ENCODE measurements around the gene PPFIA4.

Gene PPFIA4

GRCh38 chr1:203081465-203082230 lies 55.4 kb downstream of the PPFIA4 start:
- no peak for DNase-seq (ENCODE audit: low read depth in 3 of 3, low spot score in 1 of 3)

GRCh38 chr1:203082231-203082505 lies 55.9 kb downstream of the PPFIA4 start:
- no peak for DNase-seq (ENCODE audit: low read depth in 3 of 3, low spot score in 1 of 3)

- no peak for DNase-seq (ENCODE audit: low read depth in 3 of 3, low spot score in 1 of 3)
Measured at GRCh38 chr1:203082571-203083462, 56.5 kb downstream of the PPFIA4 start.

GRCh38 chr1:203083463-203083921 lies 57.2 kb downstream of the PPFIA4 start:
- no peak for DNase-seq (ENCODE audit: low read depth in 3 of 3, low spot score in 1 of 3)

GRCh38 chr1:203084588-203085527 lies 58.6 kb downstream of the PPFIA4 start:
- DNase-seq (ENCODE audit: low read depth in 3 of 3, low spot score in 1 of 3) = no peak

GRCh38 chr1:203085528-203086406 lies 59.5 kb downstream of the PPFIA4 start, which contains the start of gene MYOG:
Gene MYOG, minus strand, starts transcription at chr1:203086012. Its CDS starts 51 bp downstream, at chr1:203085961.
- no peak for DNase-seq (ENCODE audit: low read depth in 3 of 3, low spot score in 1 of 3)

GRCh38 chr1:203086992-203087763 lies 60.9 kb downstream of the PPFIA4 start:
- DNase-seq (ENCODE audit: low read depth in 3 of 3, low spot score in 1 of 3) = no peak

- no peak for DNase-seq (ENCODE audit: low read depth in 3 of 3, low spot score in 1 of 3)
Measured at GRCh38 chr1:203088441-203088840, 62.1 kb downstream of the PPFIA4 start.

- DNase-seq (ENCODE audit: low read depth in 3 of 3, low spot score in 1 of 3) = no peak
Measured at GRCh38 chr1:203089001-203089650, 62.8 kb downstream of the PPFIA4 start.

GRCh38 chr1:203089651-203090045 lies 63.4 kb downstream of the PPFIA4 start:
- no peak for DNase-seq (ENCODE audit: low read depth in 3 of 3, low spot score in 1 of 3)

- no peak for DNase-seq (ENCODE audit: low read depth in 3 of 3, low spot score in 1 of 3)
Measured at GRCh38 chr1:203090421-203091198, 64.3 kb downstream of the PPFIA4 start.

GRCh38 chr1:203091199-203091477 lies 64.8 kb downstream of the PPFIA4 start:
- DNase-seq (ENCODE audit: low read depth in 3 of 3, low spot score in 1 of 3) = no peak

- no peak for DNase-seq (ENCODE audit: low read depth in 3 of 3, low spot score in 1 of 3)
Measured at GRCh38 chr1:203091761-203092330, 65.6 kb downstream of the PPFIA4 start.

- no peak for DNase-seq (ENCODE audit: low read depth in 3 of 3, low spot score in 1 of 3)
Measured at GRCh38 chr1:203093754-203094410, 67.6 kb downstream of the PPFIA4 start.

- no peak for DNase-seq (ENCODE audit: low read depth in 3 of 3, low spot score in 1 of 3)
Measured at GRCh38 chr1:203095061-203095690, 68.9 kb downstream of the PPFIA4 start.

- DNase-seq (ENCODE audit: low read depth in 3 of 3, low spot score in 1 of 3) = no peak
Measured at GRCh38 chr1:203096566-203096965, 70.3 kb downstream of the PPFIA4 start.

- DNase-seq (ENCODE audit: low read depth in 3 of 3, low spot score in 1 of 3) = no peak
Measured at GRCh38 chr1:203097001-203097400, 70.7 kb downstream of the PPFIA4 start.

Measured in stimulated activated CD4-positive, alpha-beta T cell treated with anti-CD3 and anti-CD28 coated beads, TNF-alpha, amount 100 ng/mL, for 1 hour (primary cell).